Cerebellar cortex (tissue), 1 donor: ENCODE data around the gene SZT2.

ENCODE experiments used
- DNase-seq: peaks from one replicate; pipeline ENCODE4 v3.0.0-alpha.2; 2015; ENCODE audit warnings: low spot score

The SZT2 gene

GRCh38 chr1:43441894-43442637 lies 52.4 kb downstream of the SZT2 start:
- DNase-seq: no peak

DNA sequence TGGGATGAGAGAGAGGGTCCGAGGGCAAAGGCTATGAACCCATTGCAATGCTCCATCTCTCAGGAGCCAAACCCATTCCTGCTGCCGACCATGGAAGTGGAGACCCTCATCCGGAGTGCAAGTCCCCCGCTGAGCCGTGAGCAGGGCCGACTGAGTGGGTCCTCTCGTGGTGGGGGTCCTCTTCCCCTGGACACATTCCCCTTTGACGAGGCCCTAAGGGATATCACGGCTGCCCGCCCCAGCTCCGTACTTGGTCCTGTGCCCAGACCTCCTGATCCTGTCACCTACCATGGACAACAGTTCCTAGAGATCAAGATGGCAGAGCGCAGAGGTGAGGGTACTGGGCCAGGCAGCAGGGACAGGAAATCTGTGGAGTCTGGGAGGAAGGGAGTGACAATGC lies 53.1 kb downstream of the SZT2 start:
- no peak for DNase-seq

GRCh38 chr1:43443197-43443946 lies 53.7 kb downstream of the SZT2 start:
- no peak for DNase-seq

DNA sequence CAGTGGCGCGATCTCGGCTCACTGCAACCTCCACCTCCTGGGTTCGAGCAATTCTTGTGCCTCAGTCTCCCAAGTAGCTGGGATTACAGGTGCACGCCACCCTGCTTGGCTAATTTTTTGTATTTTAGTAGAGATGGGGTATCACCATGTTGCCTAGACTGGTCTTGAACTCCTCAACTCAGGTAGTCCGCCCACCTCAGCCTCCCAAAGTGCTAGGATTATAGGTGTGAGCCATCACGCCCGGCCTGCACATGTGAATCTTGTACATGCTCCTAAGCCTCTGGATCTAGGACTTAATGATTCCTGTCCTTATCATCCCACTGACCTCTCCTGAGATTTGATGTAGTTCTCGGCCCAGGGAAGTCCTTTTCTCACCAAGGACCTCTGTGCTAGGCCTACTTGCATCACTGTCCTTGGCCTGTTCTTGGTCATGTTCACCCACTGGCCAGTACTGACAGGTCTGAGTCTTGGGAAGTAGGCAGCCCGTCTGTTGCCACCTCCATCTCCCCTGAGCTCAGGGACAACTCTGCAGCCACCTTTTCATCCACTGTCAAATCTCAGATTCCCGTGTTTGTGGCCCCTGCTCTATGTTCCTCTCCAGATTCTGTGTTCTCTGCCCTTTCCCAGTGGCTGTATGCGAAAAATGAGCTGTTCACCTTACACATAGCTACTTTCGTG lies 54.6 kb downstream of the SZT2 start:
- no peak for DNase-seq

GRCh38 chr1:43444836-43445235 lies 55.1 kb downstream of the SZT2 start:
- no peak for DNase-seq

- no peak for DNase-seq
Measured at GRCh38 chr1:43445606-43446387, 56.1 kb downstream of the SZT2 start.

DNA sequence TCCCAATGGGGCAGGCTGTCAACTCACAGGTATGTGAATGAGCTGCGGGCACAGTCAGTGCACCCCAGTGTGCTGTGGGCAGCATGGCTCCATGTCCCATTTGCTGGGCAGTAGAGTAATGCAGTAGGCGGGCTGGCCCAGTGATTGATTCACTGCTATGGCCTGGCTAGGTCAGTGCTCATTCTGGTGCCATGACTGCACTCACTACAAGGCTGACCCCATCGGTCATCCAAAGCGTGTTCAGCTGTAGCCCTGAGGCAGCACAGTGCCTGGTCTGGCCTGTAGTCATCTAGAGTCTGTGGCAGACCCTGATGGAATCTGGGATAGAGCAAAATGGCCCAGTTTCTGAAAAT lies 56.7 kb downstream of the SZT2 start:
- DNase-seq: no peak

DNA sequence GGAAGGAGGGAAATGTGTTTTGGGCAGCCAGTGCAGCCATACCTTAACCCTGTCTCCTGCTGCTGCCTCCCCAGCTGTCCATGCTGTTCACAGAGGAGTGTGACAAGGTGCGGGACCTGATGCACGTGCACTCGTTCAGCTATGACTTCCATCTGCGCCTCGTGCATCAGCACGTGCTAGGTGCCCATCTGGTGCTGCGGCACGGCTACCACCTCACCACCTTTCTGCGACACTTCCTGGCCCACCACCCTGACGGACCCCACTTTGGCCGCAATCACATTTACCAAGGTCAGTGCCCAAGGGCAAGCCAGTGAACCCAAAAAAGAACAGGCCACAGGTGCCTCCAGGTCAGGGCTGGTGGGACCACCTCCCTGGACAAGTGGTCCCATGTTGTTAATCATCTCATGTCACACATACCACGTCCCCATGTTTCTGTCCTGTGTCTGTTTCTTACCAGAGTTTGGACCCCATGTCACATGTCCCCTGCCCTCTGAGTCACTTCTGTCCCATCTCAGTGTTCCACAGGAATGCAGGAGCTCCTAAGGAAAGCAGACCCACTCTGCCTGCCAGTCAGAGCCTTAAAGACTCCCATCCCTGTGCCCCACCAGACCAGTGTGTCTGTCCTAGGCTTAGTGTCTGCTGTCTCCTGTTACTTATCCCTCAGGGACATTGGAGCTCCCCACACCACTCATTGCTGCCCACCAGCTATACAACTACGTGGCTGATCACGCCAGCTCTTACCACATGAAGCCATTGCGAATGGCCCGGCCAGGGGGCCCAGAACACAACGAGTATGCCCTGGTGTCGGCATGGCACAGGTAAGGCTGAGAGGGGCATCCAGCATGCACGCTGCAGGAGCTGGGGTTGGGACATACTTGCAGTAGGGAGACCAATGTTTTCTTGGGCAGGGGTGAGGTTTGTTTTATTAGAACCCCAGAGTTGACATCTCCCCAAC lies 57.5 kb downstream of the SZT2 start:
- DNase-seq: no peak

- no peak for DNase-seq
Measured at GRCh38 chr1:43447891-43448708, 58.4 kb downstream of the SZT2 start.

- no peak for DNase-seq
Measured at GRCh38 chr1:43448955-43449707, 59.4 kb downstream of the SZT2 start.

DNA sequence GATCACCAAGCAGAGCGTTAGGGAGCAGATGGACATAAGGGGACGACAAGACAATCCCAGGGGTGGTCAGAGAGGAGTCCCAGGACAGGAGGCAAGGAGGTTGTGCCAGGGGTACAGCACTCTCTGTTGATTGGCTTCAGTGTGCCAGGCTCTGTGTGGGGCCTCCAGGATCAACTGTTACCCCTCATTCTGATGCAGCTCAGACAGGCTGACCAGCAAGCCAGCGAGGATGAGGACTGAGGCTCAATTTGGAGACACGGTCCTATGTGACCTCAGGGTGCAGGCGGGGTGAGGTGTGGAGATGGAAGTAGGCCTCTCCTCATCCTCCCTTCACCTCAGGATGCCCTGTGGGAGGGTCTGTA lies 60.0 kb downstream of the SZT2 start:
- no peak for DNase-seq

GRCh38 chr1:43450251-43450941 lies 60.7 kb downstream of the SZT2 start:
- DNase-seq: no peak

- DNase-seq: no peak
Measured at GRCh38 chr1:43451157-43451591, 61.5 kb downstream of the SZT2 start.

DNA sequence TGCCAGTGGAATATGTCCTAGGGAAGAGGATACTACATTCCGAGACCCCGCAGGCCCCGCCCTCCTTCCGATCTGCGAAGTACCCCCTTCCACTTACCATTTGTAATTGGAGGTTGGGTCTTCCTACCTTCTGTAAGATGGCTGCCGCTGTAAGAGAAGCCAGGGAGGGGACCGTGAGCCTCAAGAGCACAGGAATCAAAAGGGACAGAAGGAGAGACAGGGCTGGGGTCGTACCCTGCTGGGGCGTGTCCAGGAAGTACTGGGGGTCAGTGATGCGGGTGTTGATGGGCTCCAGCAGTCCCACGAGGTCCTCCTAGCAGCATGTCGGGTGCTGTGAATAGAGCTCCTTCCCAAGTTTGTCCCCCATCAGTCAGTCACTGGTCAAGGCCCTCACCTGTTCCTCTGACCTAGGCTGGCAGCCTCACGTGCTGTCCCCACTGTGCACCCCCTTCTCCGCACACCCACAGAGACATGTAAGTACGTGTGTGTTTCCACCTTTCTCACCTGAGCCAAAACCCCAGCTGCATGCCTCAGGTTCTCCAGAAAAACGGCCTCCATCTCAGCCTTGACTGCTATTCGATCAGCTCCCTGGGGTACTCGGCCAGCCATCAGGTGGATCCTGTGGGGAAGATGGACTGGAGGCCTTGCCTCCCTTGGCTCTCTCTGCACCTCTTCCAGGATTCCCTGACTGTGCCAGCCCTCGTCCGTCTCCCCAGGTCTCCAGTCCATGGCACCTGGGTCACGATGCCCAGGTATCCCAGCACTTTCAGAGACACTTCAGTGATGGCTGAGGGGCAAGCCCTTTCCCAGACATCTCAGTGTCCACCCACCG lies 62.2 kb downstream of the SZT2 start:
- no peak for DNase-seq

GRCh38 chr1:43452789-43453441 lies 63.2 kb downstream of the SZT2 start:
- peak; percentile 59 for DNase-seq

GRCh38 chr1:43453442-43454269 lies 64.0 kb downstream of the SZT2 start, which contains the start of gene HYI:
HYI (minus strand) TSS chr1:43453931; CDS start chr1:43453793, 138 bp downstream.
- DNase-seq: peak; percentile 83
